GM12801 (cell line): ENCODE results near the gene TNS3.

ENCODE experiments used
- TF ChIP-seq, protein P1 (sequence below): IDR thresholded peaks from one replicate; pipeline ENCODE4 v1.5.1; 2011; ENCODE audit warnings: control low read depth; ENCODE audit not compliant: insufficient read length; ENCODE audit errors: extremely low read depth

Gene TNS3

DNA sequence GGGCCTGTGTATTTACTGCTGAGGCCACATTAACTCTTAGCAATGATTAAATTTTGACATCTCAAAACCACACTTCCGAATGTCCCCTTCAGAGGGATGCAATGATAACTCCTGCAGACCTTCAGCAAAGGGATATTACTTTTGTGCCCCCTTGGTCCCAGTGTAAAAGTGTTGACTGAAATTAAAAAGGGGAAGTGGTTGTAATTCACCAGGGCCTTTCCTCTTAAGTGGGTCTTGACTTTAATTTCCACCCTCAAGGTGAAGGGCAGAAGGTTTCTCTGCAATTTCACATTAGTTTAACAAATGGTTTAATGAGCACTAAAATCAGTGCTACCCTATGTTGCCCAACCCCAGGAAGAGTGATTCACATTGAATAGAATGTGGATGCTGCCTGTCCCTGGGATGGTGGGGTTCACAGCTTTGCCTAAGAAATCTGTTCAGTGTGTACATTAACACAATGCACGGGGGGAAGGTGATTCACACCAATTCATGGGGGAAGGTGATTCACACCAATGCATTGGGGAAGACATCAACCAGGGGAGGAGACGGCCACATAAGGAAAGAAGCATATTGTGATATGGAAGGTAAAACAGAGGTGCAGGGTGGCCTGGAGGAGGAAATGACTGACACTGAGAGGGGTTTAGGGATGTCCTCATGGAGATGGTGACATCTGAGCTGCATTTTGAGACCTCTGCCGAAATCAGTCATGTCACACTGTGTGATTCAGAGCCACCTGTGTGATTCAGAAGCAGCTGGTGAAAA, 19.4 kb upstream of the TNS3 start:
- TF ChIP-seq, protein P1, sequence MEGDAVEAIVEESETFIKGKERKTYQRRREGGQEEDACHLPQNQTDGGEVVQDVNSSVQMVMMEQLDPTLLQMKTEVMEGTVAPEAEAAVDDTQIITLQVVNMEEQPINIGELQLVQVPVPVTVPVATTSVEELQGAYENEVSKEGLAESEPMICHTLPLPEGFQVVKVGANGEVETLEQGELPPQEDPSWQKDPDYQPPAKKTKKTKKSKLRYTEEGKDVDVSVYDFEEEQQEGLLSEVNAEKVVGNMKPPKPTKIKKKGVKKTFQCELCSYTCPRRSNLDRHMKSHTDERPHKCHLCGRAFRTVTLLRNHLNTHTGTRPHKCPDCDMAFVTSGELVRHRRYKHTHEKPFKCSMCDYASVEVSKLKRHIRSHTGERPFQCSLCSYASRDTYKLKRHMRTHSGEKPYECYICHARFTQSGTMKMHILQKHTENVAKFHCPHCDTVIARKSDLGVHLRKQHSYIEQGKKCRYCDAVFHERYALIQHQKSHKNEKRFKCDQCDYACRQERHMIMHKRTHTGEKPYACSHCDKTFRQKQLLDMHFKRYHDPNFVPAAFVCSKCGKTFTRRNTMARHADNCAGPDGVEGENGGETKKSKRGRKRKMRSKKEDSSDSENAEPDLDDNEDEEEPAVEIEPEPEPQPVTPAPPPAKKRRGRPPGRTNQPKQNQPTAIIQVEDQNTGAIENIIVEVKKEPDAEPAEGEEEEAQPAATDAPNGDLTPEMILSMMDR = no peak

DNA sequence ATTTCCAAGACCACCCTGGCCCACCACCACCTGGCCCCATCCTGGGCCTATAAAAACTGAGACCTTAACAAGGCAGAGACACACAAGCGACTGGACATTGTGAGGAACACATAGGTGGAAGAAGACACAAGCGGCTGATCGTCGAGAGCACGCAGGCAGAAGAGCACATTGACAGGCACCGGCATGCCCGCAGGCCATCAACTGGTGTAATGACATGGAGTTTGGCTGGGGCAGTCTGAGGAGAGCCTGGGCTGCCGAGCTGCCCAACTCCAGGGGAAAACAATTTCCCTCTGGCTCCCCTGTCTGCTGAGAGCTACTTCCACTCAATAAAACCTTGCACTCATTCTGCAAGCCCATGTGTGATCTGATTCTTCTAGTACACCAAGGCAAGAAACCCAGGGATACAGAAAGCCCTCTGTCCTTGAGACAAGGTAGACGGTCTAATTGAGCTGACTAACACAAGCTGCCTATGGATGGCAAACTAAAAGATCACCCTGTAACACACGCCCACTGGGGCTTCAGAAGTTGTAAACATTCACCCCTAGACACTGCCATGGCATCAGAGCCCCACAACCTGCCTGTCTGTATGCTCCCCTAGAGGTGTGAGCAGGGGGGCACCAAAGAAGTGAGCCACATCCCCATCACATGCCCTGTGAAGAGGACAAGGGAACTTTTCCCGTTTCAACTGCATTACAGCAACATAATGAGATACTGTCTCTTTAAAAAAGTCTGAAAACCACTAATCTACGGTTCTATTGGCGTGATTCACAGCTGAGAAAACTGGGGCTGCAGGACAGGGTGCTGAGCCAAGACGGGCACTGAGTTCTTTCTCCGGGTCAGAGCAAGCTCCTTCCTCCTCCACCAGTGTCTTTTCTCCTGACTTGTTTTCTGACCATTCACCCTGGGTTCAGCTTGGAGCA, 18.5 kb upstream of the TNS3 start:
- TF ChIP-seq, protein P1 = no peak

DNA sequence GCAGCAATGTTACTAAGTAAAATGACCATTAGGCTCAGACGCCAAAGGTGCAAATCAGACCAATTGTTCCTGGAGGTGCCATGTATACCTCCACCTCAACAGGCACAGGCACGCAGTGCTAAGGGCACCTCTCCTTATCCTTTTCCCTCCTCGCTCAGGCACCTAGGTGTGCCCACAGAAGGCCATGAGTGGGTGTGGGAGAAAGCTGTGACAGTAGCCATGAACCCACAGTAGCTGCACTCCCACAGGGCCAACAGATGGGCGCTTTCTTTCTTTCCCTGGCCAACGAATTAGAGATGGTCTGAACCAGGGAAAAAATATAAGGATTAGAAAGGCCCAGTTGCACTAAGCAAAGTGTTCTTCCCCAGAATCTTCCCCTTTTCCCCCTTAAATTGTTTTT, 15.5 kb upstream of the TNS3 start:
- TF ChIP-seq, protein P1 = no peak

DNA sequence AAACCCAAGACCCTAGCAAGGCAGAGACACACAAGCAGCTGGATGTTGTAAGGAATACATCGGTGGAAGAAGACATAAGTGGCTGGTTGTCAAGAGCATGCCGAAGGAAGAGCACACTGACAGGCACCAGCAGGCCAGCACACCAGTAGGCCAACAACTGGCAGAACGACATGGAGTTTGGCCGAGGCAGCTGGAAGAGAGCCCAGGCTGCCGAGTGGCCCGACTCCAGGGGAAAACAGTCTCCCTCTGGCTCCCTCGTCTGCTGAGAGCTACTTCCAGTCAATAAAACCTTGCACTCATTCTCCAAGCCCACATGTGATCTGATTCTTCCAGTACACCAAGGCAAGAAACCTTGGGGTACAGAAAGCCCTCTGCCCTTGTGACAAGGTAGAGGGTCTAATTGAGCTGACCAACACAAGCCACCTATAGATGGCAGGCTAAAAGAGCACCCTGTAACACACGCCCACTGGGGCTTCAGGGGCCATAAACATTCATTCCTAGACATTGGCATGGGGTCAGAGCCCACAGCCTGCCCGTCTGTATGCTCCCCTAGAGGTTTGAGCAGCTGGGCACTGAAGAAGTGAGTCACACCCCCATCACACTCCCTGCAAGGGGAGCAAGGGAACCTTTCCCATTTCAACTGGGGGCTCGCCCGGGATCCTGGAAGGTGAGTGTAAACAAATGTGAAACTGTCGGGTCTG, 14.7 kb upstream of the TNS3 start:
- TF ChIP-seq, protein P1 = no peak

DNA sequence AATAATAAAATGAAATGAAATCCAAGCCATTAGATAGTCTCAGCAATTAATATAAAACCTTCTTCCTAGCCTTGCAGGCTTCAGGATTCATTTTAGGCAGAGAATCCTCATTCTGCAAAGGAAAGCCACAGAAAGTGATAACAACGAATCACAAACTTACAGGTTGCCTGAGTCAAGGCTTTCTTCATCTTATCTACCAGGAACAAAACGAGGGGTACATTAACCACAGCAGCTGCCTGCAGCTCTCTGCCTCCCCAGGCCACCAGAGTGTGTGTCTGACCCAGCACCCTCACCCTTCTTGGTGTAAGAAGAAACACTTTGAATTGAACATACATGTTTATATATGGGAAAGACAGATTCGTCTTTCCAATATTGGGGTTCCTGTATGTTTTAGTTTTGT, 12.5 kb upstream of the TNS3 start:
- TF ChIP-seq, protein P1 = no peak

DNA sequence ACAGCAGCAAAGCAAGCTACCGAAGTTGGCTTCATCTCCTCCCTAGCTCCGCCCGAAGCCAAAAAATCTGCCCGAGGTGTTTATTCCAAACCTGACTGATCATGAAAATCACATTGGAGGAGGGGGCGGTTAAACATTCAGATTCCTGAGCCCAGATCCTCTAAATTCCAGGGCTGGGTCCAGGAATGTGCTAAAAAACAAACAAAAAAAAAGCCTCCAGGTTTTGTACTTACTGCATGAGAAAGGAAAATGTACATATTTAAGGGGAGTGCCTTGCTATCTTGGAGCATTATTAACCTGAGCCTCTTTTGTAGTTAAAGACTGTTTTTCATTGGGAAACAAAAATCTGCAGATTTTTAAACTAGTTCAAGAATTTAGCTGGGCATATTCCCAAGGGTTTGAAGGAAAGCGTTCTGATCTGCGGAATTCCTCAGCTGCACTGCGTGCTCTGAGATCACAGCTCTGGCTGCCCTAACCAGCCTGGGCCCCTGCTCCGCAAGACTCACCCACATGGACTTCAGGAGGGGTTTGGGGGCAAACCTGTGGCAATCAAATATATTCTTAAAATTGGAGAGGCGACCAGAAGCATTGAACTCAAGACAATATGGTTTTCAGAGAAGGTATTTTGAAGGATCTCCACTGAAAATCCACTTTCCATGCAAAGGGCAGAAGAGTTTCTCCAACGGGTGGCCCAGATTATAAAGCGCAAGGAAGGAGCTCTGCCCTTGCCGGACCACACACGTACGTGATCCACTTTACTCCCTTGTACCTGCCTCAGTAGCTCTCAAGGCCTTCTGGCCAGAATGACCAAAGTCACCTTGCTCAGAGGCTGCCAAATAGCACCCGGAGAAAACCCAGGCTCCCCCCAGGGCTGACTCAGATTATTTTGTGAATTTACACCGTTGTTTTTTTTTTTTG, 10.0 kb upstream of the TNS3 start:
- TF ChIP-seq, protein P1 = no peak
